ENCODE results near the gene NDUFAF4.

NDUFAF4 gene

GRCh38 chr6:96934087-96934486 lies 36.4 kb upstream of the NDUFAF4 start:
- TF ChIP-seq CTCF (IDR thresholded peaks at IDR 0.05; ENCODE audit: low read depth, low read length, poor library complexity, severe bottlenecking) (no peak), EZH2phosphoT487 (IDR thresholded peaks at IDR 0.05; ENCODE audit: borderline replicate concordance, low read length) (no peak)
- no peaks in the 10 kb centered on the region for H3K36me3 ChIP-seq (ENCODE audit: control insufficient read depth, low read length)
- no peak overlapping the region for H3K4me2 ChIP-seq (ENCODE audit: low read length)
- no peaks in the 10 kb centered on the region for H4K20me1 ChIP-seq (ENCODE audit: control insufficient read depth, insufficient read depth, low read depth, low read length)
- H3K27me3 ChIP-seq (ENCODE audit: control insufficient read depth, low read length) = no peaks in the 10 kb centered on the region
- H3K79me2 ChIP-seq (ENCODE audit: control insufficient read depth, low read length) = no peaks in the 10 kb centered on the region
- H3K4me3 ChIP-seq (ENCODE audit: low read length) = no peak overlapping the region
- no peaks in the 10 kb centered on the region for H3F3A ChIP-seq (ENCODE audit: control insufficient read depth, insufficient read depth)
- H3K9me3 ChIP-seq (ENCODE audit: control insufficient read depth, insufficient read depth, low read length) = no peaks in the 10 kb centered on the region
- H3K27ac ChIP-seq (ENCODE audit: low read depth, low read length) = no peak overlapping the region
- no peaks in the 10 kb centered on the region for H3K4me1 ChIP-seq (ENCODE audit: control insufficient read depth, low read length)
- H3K9me2 ChIP-seq (replicated peaks; ENCODE audit: control insufficient read depth, low read length) = no peaks in the 10 kb centered on the region

DNA sequence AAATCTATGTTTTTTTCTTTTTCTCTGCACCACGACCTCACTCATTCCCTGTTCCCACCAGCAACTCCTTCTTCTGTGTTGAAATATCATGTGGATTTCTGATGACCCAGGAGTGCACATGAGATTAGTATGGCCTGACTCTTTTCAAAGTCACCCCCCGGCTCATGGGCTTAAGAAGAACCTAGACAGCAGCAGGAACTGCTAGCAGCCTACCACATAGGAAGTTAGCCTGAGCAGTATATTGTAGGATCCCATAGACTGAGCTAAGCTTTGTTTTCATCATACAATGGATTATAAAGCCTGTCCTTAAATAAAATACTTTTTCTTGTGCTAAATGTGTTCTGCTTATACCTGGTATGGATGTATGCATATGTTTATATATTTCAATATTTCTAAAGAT lies 33.5 kb upstream of the NDUFAF4 start:
- Histone ChIP-seq H3K36me3 (ENCODE audit: control insufficient read depth, low read length) (no peaks in the 10 kb centered on the region), H3K4me3 (ENCODE audit: low read length) (no peak overlapping the region), H3F3A (ENCODE audit: control insufficient read depth, insufficient read depth) (no peaks in the 10 kb centered on the region), H3K4me2 (ENCODE audit: low read length) (no peak overlapping the region), H4K20me1 (ENCODE audit: control insufficient read depth, insufficient read depth, low read depth, low read length) (no peaks in the 10 kb centered on the region), H3K4me1 (ENCODE audit: control insufficient read depth, low read length) (no peaks in the 10 kb centered on the region), H3K9me2 (replicated peaks; ENCODE audit: control insufficient read depth, low read length) (no peaks in the 10 kb centered on the region), H3K27me3 (ENCODE audit: control insufficient read depth, low read length) (no peaks in the 10 kb centered on the region), H3K27ac (ENCODE audit: low read depth, low read length) (no peak overlapping the region), H3K9me3 (ENCODE audit: control insufficient read depth, insufficient read depth, low read length) (no peaks in the 10 kb centered on the region), H3K79me2 (ENCODE audit: control insufficient read depth, low read length) (no peaks in the 10 kb centered on the region)
- TF ChIP-seq EZH2phosphoT487 (IDR thresholded peaks at IDR 0.05; ENCODE audit: borderline replicate concordance, low read length) = no peak
- TF ChIP-seq CTCF (IDR thresholded peaks at IDR 0.05; ENCODE audit: low read depth, low read length, poor library complexity, severe bottlenecking) = no peak

DNA sequence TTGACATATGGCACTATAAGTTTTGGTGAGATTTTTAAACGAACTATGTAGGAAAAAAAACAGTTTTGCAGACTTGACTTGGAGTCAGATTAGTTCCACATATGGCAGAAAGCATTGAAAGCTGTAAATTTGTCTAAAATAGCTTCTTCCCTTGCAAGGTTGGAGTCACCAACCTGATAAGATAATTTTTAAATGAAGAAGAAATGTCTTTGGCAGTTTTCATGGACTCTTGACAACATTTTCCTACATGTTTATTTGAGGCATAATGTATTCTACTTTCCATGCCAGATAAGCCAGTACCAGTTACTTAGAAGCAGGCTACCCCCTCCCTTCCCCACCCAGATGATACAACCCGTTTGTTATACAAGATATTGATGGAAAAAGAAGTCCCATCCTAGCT lies 32.0 kb upstream of the NDUFAF4 start:
- H3K27ac ChIP-seq (ENCODE audit: low read depth, low read length) = no peak overlapping the region
- no peaks in the 10 kb centered on the region for H3K27me3 ChIP-seq (ENCODE audit: control insufficient read depth, low read length)
- TF ChIP-seq CTCF (IDR thresholded peaks at IDR 0.05; ENCODE audit: low read depth, low read length, poor library complexity, severe bottlenecking) = no peak
- TF ChIP-seq EZH2phosphoT487 (IDR thresholded peaks at IDR 0.05; ENCODE audit: borderline replicate concordance, low read length) = no peak
- no peak overlapping the region for H3K4me3 ChIP-seq (ENCODE audit: low read length)
- no peaks in the 10 kb centered on the region for H3K9me3 ChIP-seq (ENCODE audit: control insufficient read depth, insufficient read depth, low read length)
- no peak overlapping the region for H3K4me2 ChIP-seq (ENCODE audit: low read length)
- H3K36me3 ChIP-seq (ENCODE audit: control insufficient read depth, low read length) = no peaks in the 10 kb centered on the region
- no peaks in the 10 kb centered on the region for H3F3A ChIP-seq (ENCODE audit: control insufficient read depth, insufficient read depth)
- no peaks in the 10 kb centered on the region for H3K79me2 ChIP-seq (ENCODE audit: control insufficient read depth, low read length)
- H3K4me1 ChIP-seq (ENCODE audit: control insufficient read depth, low read length) = peaks cover 8% of the 10 kb centered on the region
- H4K20me1 ChIP-seq (ENCODE audit: control insufficient read depth, insufficient read depth, low read depth, low read length) = no peaks in the 10 kb centered on the region
- no peaks in the 10 kb centered on the region for H3K9me2 ChIP-seq (replicated peaks; ENCODE audit: control insufficient read depth, low read length)

GRCh38 chr6:96927660-96928059 lies 30.0 kb upstream of the NDUFAF4 start:
- Histone ChIP-seq H3K9me2 (replicated peaks; ENCODE audit: control insufficient read depth, low read length) (no peaks in the 10 kb centered on the region), H3K4me3 (ENCODE audit: low read length) (no peak overlapping the region), H3K4me1 (ENCODE audit: control insufficient read depth, low read length) (peaks cover 18% of the 10 kb centered on the region), H3K27ac (ENCODE audit: low read depth, low read length) (no peak overlapping the region), H3K4me2 (ENCODE audit: low read length) (no peak overlapping the region), H3K9me3 (ENCODE audit: control insufficient read depth, insufficient read depth, low read length) (no peaks in the 10 kb centered on the region), H3F3A (ENCODE audit: control insufficient read depth, insufficient read depth) (peaks cover 12% of the 10 kb centered on the region), H3K79me2 (ENCODE audit: control insufficient read depth, low read length) (no peaks in the 10 kb centered on the region), H4K20me1 (ENCODE audit: control insufficient read depth, insufficient read depth, low read depth, low read length) (no peaks in the 10 kb centered on the region), H3K36me3 (ENCODE audit: control insufficient read depth, low read length) (no peaks in the 10 kb centered on the region), H3K27me3 (ENCODE audit: control insufficient read depth, low read length) (no peaks in the 10 kb centered on the region)
- TF ChIP-seq CTCF (IDR thresholded peaks at IDR 0.05; ENCODE audit: low read depth, low read length, poor library complexity, severe bottlenecking) (no peak), EZH2phosphoT487 (IDR thresholded peaks at IDR 0.05; ENCODE audit: borderline replicate concordance, low read length) (no peak)

Measured in DOHH2 (cell line).